Measurements from ENCODE around the gene KRT73. TPM values are rescaled to one million over a fixed set of nuclear protein-coding genes. Genes with fewer than 3 reads are reported as not detected.

Gene KRT73
- total RNA-seq, 1 donor: 21.4 TPM

DNA sequence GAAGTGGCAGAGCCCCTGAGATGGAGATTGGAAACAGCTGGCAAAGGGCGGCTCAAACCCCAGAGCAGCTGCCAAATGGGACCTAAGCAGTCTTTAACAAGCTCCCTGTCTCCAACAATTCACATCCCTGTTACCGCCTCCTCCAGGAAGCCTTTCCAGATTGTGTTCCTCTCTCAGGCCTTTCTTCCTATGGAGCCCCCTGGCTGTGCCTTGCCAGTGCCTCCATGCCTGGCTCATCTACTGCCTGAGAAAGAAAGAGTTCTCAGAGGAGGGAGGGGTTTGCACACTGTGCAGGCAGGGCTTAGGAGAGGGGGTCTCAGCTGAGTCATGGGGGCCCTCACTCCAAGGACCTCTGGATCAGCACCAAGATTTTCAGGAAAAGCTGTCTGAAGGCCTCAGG, 35.9 kb downstream of the KRT73 start:
- Histone ChIP-seq H3K4me3 (ENCODE audit: low read length) (no peak overlapping the region), H3K4me1 (ENCODE audit: insufficient read depth, low read length) (peaks cover 21% of the 10 kb centered on the region), H3K27me3 (ENCODE audit: insufficient read depth, low read length) (no peaks in the 10 kb centered on the region), H3K9me3 (ENCODE audit: low read depth, low read length) (no peaks in the 10 kb centered on the region)

DNA sequence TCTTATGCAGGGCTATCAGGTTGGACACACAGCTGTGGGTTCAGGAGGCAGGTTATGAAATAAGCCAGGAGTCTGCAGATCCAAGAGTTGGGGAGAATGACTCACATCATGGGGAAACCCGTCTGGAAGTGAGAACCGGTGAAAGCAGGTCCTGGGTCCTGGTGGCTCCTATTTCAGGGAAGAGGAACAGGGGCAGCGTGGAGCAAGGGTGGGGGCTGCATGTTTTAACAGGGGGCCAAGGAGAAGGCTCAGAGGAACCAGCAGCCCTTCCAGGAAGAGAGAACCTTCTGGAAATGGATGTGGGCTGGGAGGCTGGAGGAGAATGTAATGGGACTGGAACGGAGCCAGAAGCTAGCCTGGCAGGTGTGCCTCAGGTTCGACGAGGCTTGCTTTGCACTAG, 36.9 kb downstream of the KRT73 start:
- no peak overlapping the region for H3K4me3 ChIP-seq (ENCODE audit: low read length)
- H3K27me3 ChIP-seq (ENCODE audit: insufficient read depth, low read length): no peaks in the 10 kb centered on the region
- no peaks in the 10 kb centered on the region for H3K9me3 ChIP-seq (ENCODE audit: low read depth, low read length)
- H3K4me1 ChIP-seq (ENCODE audit: insufficient read depth, low read length): peaks cover 15% of the 10 kb centered on the region

DNA sequence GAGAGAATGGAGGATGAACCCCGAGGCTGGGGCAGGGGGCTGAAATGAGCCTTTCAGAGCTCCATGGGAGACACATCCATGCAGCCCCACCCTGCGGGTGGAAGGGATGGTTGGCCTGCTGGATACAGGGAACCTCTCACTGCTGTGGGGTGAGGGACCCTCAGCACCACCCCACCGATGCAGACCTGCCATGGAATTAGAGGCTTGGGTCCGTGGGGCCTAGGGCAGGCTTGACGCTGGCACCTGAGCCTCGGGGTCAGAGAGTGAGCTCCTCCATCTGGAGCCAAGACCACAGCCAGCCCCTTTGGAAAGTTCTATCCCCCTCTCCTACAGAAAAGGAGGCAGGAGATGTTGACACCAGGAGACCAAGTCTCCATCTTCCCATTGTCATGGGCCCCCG, 37.3 kb downstream of the KRT73 start:
- H3K27me3 ChIP-seq (ENCODE audit: insufficient read depth, low read length): no peaks in the 10 kb centered on the region
- H3K4me3 ChIP-seq (ENCODE audit: low read length): no peak overlapping the region
- peaks cover 12% of the 10 kb centered on the region for H3K4me1 ChIP-seq (ENCODE audit: insufficient read depth, low read length)
- H3K9me3 ChIP-seq (ENCODE audit: low read depth, low read length): no peaks in the 10 kb centered on the region

DNA sequence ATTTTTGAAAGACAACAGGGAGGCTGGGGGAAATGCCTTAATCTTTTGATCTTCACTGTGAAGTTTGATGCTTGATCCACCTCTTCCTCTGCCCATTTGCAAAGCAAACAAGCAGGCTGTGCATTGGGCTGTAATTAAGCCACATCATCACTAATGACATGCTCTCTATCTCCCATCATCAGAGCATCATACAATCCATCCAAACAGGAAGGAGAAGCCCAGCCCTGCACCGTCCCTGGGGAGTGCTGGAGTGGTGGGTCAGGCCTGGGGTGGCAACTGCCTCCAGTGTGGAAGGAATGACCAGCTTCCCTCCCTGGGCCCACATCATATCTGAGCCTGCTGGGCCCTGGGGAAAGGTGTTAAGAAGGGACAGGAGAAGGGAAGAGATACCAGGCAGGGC, 37.9 kb downstream of the KRT73 start:
- Histone ChIP-seq H3K9me3 (ENCODE audit: low read depth, low read length) (no peaks in the 10 kb centered on the region), H3K27me3 (ENCODE audit: insufficient read depth, low read length) (no peaks in the 10 kb centered on the region), H3K4me1 (ENCODE audit: insufficient read depth, low read length) (peaks cover 8% of the 10 kb centered on the region), H3K4me3 (ENCODE audit: low read length) (no peak overlapping the region)

DNA sequence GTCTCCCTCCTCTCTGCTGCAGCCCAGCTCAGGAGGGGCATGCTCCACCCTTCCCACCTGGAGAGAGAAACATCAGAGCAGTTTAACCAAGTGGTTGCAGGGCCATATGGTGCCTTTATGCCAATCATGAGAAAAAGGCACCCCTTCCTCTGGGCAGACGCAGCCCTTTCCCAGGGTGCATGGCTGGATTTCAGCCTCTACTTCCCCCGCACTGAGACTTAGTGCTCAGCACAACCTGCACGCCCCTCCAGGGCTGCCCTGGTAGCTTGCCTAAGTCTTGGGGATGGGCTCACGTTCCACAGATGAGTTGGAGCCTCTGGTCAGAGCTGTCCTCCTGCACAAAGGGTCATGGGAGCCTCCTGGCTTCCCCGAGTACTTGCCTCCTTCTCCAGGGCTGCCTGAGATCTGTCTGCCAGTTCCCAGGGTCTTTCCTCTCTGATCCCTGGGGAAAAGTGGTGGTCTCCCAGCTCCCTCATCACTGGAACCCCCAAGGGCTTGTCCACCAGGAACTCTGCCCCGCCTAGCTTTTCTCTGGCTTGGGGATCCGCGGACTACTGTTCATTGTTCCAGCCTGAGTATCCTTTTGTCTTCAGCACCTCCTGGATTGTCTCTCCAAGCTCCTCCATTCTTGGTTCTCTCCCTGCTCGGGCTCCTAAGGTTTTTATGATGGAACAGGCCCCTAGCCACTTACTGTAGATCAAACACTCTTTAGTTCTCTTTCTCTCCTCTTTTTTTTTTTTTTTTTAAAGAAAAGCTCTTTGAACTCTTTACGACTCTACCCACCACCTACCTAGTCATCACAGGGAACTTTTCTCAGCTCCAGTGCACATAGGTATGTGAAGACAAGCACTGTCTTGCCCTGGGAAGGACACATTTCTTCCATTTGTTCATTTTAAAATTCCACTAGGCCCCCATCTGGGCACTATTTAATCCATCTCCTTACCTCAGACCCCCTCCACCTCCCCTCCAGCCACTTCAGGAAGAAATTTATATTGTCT, 38.6 kb downstream of the KRT73 start:
- Histone ChIP-seq H3K4me1 (ENCODE audit: insufficient read depth, low read length) (peaks cover 5% of the 10 kb centered on the region), H3K4me3 (ENCODE audit: low read length) (no peak overlapping the region), H3K9me3 (ENCODE audit: low read depth, low read length) (no peaks in the 10 kb centered on the region), H3K27me3 (ENCODE audit: insufficient read depth, low read length) (no peaks in the 10 kb centered on the region)

DNA sequence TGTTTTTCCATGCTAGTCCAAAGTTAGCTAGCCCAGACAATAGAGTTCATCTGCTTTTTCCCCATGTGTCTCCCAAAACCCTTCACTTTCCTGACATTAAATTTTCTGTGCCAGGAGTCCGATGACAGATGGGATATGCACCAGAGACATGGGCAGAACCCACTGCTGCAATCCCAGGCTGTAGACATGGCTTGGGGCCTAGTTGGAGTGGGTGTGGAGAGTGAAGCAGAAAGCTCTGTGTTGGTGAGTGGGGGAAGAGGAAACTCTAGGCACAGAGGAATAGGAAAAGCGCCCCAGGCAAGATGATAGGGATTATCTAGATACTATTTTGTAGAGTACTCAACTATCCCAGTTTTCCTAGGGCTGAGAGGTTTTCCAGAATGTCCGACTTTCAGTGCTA, 39.9 kb downstream of the KRT73 start:
- H3K4me1 ChIP-seq (ENCODE audit: insufficient read depth, low read length): peaks cover 5% of the 10 kb centered on the region
- H3K4me3 ChIP-seq (ENCODE audit: low read length): no peak overlapping the region
- no peaks in the 10 kb centered on the region for H3K9me3 ChIP-seq (ENCODE audit: low read depth, low read length)
- H3K27me3 ChIP-seq (ENCODE audit: insufficient read depth, low read length): no peaks in the 10 kb centered on the region

DNA sequence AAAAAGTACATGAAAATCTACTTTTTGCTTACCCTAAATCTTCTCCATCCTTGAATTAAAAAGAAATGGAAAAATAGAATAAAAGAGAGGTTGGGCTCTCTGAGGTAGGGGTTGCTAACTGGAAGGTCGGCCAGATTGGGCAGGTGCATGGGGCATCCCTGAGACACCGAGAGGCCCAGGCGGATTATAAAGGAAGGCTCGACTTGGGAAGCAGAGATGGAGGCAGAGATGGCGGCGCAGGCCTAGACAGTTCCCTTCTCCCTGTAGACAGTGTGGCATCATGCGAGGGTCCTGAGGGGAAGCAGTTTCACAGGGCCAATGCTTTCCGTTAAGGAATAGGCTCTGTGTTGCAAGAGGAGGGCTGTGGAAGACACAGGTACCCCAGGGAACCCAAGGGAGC, 41.0 kb downstream of the KRT73 start:
- Histone ChIP-seq H3K9me3 (ENCODE audit: low read depth, low read length) (no peaks in the 10 kb centered on the region), H3K4me3 (ENCODE audit: low read length) (no peak overlapping the region), H3K27me3 (ENCODE audit: insufficient read depth, low read length) (no peaks in the 10 kb centered on the region), H3K4me1 (ENCODE audit: insufficient read depth, low read length) (no peaks in the 10 kb centered on the region)

DNA sequence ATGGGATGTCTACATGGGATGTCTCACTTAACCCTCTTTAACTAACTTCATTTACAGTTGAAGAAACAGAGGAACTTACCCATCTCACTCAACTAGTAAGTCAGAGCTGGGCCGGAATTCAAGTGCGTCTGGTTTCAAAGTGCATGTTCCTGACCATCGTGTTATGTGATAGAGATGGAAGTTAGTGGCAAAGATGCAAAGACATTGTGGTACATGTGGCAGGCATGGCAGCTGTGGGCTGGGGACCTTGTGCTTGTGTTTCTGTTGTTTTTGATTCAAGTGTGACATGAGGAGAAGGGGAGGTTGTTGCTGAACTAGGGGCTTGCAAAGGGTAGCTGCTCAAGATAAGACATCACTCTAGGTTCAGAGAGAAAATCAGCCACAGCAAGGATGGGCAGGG, 42.4 kb downstream of the KRT73 start:
- Histone ChIP-seq H3K4me3 (ENCODE audit: low read length) (no peak overlapping the region), H3K9me3 (ENCODE audit: low read depth, low read length) (no peaks in the 10 kb centered on the region), H3K27me3 (ENCODE audit: insufficient read depth, low read length) (no peaks in the 10 kb centered on the region), H3K4me1 (ENCODE audit: insufficient read depth, low read length) (no peaks in the 10 kb centered on the region)

DNA sequence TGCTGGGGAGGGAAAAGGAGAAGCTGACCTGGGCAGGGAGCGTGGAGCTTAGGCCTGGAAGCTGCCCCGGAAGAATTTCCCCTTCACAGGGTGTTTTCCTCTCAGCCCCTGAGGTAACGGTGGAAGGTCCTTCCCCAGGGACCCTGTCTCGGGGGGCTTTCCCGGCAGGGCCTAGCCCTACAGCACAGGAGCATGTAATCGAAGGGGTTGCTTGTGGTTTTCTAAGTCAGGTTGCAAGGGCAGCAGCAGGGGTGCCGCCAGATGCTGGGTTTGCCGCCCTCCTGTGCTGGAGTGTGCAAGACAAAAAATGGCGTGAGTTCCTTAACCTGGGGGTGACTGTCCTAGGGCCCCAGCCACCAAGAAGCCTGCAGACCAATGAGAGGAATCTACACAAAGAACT, 43.1 kb downstream of the KRT73 start:
- H3K27me3 ChIP-seq (ENCODE audit: insufficient read depth, low read length): no peaks in the 10 kb centered on the region
- H3K4me1 ChIP-seq (ENCODE audit: insufficient read depth, low read length): no peaks in the 10 kb centered on the region
- H3K4me3 ChIP-seq (ENCODE audit: low read length): no peak overlapping the region
- H3K9me3 ChIP-seq (ENCODE audit: low read depth, low read length): no peaks in the 10 kb centered on the region

DNA sequence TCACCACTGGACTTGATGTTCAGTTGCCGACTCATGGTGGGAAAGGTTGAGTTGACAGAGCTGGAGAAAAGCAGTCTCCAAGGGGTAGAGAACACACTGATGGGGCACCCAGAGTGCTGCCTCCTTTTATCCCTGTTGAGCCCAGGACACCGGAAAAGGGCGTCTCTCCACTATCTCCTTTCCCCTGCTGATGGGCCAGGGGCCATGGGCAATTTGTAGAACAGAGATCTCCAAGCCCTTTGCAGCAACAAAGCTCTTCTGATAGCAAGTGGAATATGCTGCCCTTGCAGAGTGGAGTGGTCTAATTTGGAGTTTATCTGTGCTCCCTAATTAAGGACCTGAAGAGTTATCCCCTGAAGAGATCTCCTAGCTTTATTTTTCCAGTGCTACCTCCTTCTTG, 44.6 kb downstream of the KRT73 start, which contains the start of gene KRT74:
TSS of gene KRT74 (minus strand) at position 101 of the 400 bp plus-strand sequence. CDS start at position 35, 66 bp downstream.
- no peak within 1 kb of the TSS for H3K4me3 ChIP-seq (ENCODE audit: low read length)
- H3K27me3 ChIP-seq (ENCODE audit: insufficient read depth, low read length): no peaks in the 10 kb centered on the region
- no peaks in the 10 kb centered on the region for H3K9me3 ChIP-seq (ENCODE audit: low read depth, low read length)
- peaks cover 1% of the 10 kb centered on the region for H3K4me1 ChIP-seq (ENCODE audit: insufficient read depth, low read length)

DNA sequence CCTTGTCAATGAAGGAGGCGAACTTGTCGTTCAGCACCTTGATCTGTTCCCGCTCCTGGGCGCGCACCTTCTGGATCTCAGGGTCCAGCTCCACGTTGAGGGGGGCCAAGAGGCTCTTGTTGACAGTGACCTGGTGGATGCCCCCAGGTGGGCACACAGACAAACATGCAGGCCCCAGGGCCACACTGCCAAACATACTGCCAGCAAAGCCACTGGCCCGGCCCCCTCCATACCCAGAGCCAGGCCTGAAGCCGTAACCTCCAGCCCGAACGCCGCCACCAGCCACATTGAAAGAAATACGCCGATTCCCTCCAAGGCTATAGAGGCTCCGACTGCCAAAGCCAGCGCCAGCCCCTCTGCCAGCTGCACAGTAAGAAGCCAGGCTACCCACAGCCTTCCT, 45.1 kb downstream of the KRT73 start:
- H3K27me3 ChIP-seq (ENCODE audit: insufficient read depth, low read length): no peaks in the 10 kb centered on the region
- no peaks in the 10 kb centered on the region for H3K9me3 ChIP-seq (ENCODE audit: low read depth, low read length)
- no peak overlapping the region for H3K4me3 ChIP-seq (ENCODE audit: low read length)
- H3K4me1 ChIP-seq (ENCODE audit: insufficient read depth, low read length): peaks cover 6% of the 10 kb centered on the region

DNA sequence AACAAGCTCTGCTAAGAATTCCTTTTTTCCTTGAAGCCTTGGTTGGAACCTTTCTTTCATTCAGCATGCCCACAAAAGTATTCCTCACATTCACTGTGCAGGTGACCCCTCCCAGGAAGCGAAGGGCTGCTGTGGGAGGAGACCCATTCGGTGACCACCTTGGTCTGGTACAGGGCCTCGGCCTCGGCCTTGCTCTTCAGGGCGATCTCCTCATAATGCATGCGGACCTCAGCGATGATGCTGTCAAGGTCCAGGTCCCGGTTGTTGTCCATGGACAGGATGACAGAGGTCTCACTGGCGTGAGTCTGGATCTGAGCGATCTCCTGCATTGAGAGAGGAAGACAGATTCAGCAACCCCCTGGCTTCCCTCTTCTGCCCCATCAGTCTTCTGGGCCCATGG, 47.8 kb downstream of the KRT73 start:
- H3K9me3 ChIP-seq (ENCODE audit: low read depth, low read length): no peaks in the 10 kb centered on the region
- H3K4me3 ChIP-seq (ENCODE audit: low read length): no peak overlapping the region
- no peaks in the 10 kb centered on the region for H3K27me3 ChIP-seq (ENCODE audit: insufficient read depth, low read length)
- peaks cover 18% of the 10 kb centered on the region for H3K4me1 ChIP-seq (ENCODE audit: insufficient read depth, low read length)

DNA sequence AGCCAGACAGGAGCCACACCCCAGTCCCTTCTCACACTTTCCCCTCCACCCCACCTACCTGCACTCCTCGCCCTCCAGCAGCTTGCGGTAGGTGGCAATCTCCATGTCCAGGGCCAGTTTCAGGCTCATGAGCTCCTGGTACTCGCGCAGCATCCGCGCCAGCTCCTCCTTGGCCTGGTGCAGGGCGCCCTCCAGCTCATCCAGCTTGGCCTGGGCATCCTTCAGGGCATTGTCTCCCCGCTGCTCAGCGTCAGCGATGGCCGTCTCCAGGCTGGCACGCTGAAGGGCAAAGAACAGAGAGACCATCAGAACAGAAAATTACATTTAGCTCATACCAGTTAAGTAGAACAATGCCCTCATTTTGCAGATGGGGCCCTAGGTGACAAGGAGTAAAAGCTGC, 50.2 kb downstream of the KRT73 start:
- no peaks in the 10 kb centered on the region for H3K9me3 ChIP-seq (ENCODE audit: low read depth, low read length)
- peaks cover 18% of the 10 kb centered on the region for H3K4me1 ChIP-seq (ENCODE audit: insufficient read depth, low read length)
- H3K4me3 ChIP-seq (ENCODE audit: low read length): no peak overlapping the region
- H3K27me3 ChIP-seq (ENCODE audit: insufficient read depth, low read length): no peaks in the 10 kb centered on the region

DNA sequence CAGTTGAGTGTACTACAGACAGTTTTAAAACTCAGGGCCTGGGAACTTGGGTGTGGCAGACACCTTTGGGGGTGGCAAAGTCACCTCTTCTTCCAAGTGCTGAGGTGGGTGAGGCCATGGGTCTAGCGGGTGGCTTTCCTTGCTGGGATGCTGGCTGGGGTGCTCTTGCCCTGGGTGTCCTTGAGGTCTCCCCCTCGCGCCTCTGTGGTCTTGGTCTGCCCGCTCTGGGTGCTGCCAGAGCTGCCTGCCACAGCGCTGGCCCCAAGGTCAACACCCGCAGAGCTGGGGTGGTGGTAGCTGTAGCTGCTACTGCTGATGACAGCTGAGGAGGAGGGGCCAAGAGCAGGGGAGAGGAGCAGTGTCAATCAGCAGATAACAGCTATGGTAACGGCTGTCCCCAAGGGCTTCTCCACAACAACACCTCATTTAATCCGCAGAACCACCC, 51.5 kb downstream of the KRT73 start:
- Histone ChIP-seq H3K4me3 (ENCODE audit: low read length) (no peak overlapping the region), H3K27me3 (ENCODE audit: insufficient read depth, low read length) (no peaks in the 10 kb centered on the region), H3K4me1 (ENCODE audit: insufficient read depth, low read length) (peaks cover 18% of the 10 kb centered on the region), H3K9me3 (ENCODE audit: low read depth, low read length) (no peaks in the 10 kb centered on the region)

DNA sequence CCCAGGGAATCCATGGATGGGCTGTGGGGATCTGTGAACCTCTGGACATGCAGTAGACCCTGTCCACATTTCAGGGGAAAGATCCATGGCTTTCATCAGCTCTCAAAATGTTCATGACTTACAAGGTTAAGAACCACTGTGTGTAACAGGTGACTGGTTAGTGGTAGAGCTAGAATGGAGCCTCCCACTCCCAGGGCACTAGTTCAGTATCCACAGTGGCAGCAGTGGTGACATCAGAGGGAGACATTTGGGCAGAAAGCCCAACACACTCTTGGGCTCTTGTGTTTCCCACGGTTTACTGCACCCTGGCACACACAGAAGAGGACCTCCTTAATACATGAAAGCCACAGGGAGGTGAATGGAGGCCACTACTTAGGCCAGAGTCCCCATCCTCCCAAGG, 53.8 kb downstream of the KRT73 start:
- Histone ChIP-seq H3K9me3 (ENCODE audit: low read depth, low read length) (no peaks in the 10 kb centered on the region), H3K4me1 (ENCODE audit: insufficient read depth, low read length) (peaks cover 25% of the 10 kb centered on the region), H3K27me3 (ENCODE audit: insufficient read depth, low read length) (no peaks in the 10 kb centered on the region), H3K4me3 (ENCODE audit: low read length) (no peak overlapping the region)
